DLD1 (cell line): ENCODE measurements around the gene WDR19.
"Not testable (repeated sequence)": the region's sequence is repeated elsewhere in the genome, so short reads cannot be mapped to it uniquely, and the experiment has no call there.

Experiments
- in situ Hi-C: cut with HindIII; loops from 2 replicates; pipeline ENCODE4 v1.10.0; 2017; ENCODE audit warnings: low sequenced_read_pairs

The WDR19 gene

GRCh38 chr4:39181905-39182638, at the start of gene WDR19:
WDR19 (plus strand) TSS chr4:39182529; CDS start chr4:39182558, 29 bp downstream.
- in situ Hi-C loops, result no loop called here

GRCh38 chr4:39133623-39134022, 48.7 kb upstream of the WDR19 start:
- in situ Hi-C loops, result no loop called here

GRCh38 chr4:39134683-39135306, 47.5 kb upstream of the WDR19 start:
- in situ Hi-C loops, result no loop called here

GRCh38 chr4:39138227-39138626, 44.1 kb upstream of the WDR19 start:
- in situ Hi-C loops, result not testable (repeated sequence)

GRCh38 chr4:39146211-39146610, 36.1 kb upstream of the WDR19 start:
- in situ Hi-C loops, result no loop called here

GRCh38 chr4:39154009-39154408, 28.3 kb upstream of the WDR19 start:
- in situ Hi-C loops, result loop anchor here (25.0 kb wide), 1 partner anchor 267 kb away; no protein-coding TSS in a partner anchor

GRCh38 chr4:39157520-39157919, 24.8 kb upstream of the WDR19 start:
- in situ Hi-C loops, result loop anchor here (25.0 kb wide), 1 partner anchor 270 kb away; no protein-coding TSS in a partner anchor

GRCh38 chr4:39166177-39166576, 16.2 kb upstream of the WDR19 start:
- in situ Hi-C loops, result loop anchor here (25.0 kb wide), 1 partner anchor 279 kb away; no protein-coding TSS in a partner anchor

- in situ Hi-C loops, result loop anchor here (25.0 kb wide), 1 partner anchor 279 kb away; no protein-coding TSS in a partner anchor
Observed at GRCh38 chr4:39166669-39167068, 15.7 kb upstream of the WDR19 start.

- in situ Hi-C loops, result loop anchor here (25.0 kb wide), 1 partner anchor 282 kb away; no protein-coding TSS in a partner anchor
Observed at GRCh38 chr4:39169426-39169825, 12.9 kb upstream of the WDR19 start.

GRCh38 chr4:39170301-39170700, 12.0 kb upstream of the WDR19 start:
- in situ Hi-C loops, result loop anchor here (25.0 kb wide), 1 partner anchor 283 kb away; no protein-coding TSS in a partner anchor

- in situ Hi-C loops, result no loop called here
Observed at GRCh38 chr4:39178706-39179105, 3.6 kb upstream of the WDR19 start.

GRCh38 chr4:39179681-39180080, 2.6 kb upstream of the WDR19 start:
- in situ Hi-C loops, result no loop called here

- in situ Hi-C loops, result not testable (repeated sequence)
Observed at GRCh38 chr4:39180629-39181028, 1.7 kb upstream of the WDR19 start.

- in situ Hi-C loops, result no loop called here
Observed at GRCh38 chr4:39181520-39181904, 817 bp upstream of the WDR19 start.

GRCh38 chr4:39201963-39202362, 19.6 kb downstream of the WDR19 start:
- in situ Hi-C loops, result no loop called here

- in situ Hi-C loops, result no loop called here
Observed at GRCh38 chr4:39204543-39204942, 22.2 kb downstream of the WDR19 start.

- in situ Hi-C loops, result no loop called here
Observed at GRCh38 chr4:39205000-39205399, 22.7 kb downstream of the WDR19 start.

GRCh38 chr4:39205476-39205875, 23.1 kb downstream of the WDR19 start:
- in situ Hi-C loops, result no loop called here

- in situ Hi-C loops, result no loop called here
Observed at GRCh38 chr4:39227906-39228305, 45.6 kb downstream of the WDR19 start.

- in situ Hi-C loops, result no loop called here
Observed at GRCh38 chr4:39228377-39228776, 46.0 kb downstream of the WDR19 start.

- in situ Hi-C loops, result no loop called here
Observed at GRCh38 chr4:39230462-39230861, 48.1 kb downstream of the WDR19 start.
